CD4-positive, alpha-beta T cell treated with Interleukin-17A for 1 hour (primary cell): Measurements from ENCODE around the gene MUC15.
"Not testable (repeated sequence)": the region's sequence is repeated elsewhere in the genome, so short reads cannot be mapped to it uniquely, and the experiment has no call there.

Source experiments
- DNase-seq: peaks from one replicate; pipeline ENCODE4 v3.0.0-alpha.2; 2020

MUC15 gene, protein sequence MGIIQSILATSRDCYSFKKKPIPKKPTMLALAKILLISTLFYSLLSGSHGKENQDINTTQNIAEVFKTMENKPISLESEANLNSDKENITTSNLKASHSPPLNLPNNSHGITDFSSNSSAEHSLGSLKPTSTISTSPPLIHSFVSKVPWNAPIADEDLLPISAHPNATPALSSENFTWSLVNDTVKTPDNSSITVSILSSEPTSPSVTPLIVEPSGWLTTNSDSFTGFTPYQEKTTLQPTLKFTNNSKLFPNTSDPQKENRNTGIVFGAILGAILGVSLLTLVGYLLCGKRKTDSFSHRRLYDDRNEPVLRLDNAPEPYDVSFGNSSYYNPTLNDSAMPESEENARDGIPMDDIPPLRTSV

DNA sequence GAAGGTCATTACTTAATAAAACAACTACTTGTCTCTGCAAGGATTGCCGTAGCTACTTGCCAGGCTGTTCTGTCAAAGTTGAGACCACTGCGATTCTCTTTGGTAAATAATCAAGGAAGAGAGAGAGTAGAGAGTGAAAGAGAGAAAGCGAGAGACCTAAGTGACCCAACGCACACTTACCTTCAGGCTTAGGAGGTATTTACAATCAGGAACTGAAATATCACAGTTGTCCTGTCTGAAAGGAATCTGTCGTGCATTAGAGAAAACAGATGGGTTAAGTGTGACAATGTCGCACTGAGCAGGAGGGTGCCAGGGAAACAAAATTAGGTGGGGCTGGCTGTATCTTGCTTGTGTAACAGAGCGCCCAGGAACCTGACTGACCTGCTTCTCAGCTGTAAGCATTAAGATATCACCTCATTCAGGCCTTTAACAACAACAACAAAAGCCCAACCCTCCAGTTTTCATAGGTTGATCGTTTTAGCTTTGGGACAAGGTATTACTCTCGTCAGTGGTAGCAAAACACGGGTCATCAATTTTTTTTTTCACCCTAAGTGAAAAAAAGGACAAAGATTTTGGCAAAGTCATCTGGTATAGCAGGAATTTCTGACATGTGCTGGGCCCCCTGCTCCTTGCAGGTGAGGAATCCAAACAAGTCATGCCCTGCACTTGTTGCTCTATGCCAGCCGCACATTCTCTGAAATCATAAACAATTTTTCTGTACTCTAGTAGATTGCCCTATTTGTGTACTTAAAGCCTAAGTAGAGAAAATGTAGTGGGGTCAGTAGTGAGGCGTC lies at the start of gene MUC15:
MUC15 (minus strand) TSS at position 403 of the 794 bp plus-strand sequence. CDS start 5,169 bp downstream, outside the sequence.
- DNase-seq: no peak

DNA sequence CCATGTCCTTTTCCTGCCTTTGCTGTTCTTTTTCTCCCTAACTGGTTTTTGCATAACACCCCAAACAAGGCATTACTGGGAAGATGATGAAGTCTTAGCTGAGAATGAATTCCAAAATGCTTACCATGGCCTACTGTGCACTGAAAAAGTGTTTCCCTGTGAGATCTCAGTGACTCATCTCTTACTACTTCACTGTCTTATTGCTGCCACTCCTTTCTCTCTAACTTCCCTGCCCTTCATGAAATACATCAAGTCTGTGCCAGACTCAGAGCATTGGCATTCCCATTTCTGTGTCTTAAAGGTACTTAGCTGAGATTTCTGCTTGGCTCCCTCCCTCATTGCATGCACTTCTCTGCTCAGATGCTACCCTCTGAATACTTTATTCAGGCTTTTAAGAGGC lies 49.1 kb upstream of the MUC15 start:
- DNase-seq: no peak

DNA sequence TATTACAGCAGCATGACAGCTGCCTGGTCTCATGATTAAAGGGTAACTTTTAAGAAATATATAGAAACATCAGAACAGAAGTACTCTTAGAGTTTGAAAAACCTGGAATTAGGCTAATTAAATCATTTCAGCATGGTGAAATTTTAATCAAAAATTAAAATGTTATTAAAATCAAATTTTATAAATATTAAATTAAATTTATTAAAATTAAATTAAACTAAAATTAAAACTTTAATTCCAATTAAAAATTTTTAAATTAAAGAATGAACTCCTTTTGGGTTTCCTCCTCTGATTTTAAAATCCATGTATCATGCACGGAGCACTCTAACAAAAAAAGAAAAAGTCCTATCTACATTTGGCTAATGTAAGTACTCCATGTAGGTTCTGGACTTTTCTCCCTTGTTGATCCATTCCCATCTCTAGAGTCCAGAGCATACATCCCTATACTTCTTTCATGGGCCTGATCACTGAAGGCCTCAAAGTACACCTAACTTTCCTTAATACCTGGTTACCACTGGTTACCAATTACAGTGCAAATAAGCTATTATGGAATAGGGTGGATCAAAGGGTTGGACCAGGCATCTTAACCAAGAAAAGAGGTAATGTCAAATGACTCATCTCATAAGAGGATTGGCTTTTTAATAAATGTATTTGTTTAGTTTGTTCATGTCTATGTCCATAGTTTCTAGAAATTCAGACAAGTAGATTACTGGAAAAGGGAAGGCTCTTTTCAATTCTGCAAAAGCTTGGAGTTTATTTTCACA lies 48.4 kb upstream of the MUC15 start:
- no peak for DNase-seq

DNA sequence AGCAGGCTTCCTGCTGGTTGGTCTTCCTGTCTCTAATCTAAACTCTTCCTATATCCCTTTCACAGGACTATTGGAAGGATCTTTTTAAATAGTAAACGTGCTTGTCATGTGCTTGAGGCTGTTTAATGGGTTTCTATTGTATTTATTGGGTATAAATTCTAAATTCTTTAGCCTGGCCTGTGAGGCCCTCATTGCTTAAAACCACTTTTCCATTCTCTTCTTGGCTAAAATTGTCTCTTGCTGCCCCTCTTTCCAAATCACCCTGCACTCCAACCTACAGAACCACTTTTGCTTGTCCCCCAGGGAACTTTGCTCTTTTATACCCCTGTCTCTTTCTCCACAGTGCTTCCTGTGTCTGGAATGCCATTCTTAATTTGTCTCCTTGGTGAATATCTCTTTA lies 46.4 kb upstream of the MUC15 start:
- DNase-seq: no peak

DNA sequence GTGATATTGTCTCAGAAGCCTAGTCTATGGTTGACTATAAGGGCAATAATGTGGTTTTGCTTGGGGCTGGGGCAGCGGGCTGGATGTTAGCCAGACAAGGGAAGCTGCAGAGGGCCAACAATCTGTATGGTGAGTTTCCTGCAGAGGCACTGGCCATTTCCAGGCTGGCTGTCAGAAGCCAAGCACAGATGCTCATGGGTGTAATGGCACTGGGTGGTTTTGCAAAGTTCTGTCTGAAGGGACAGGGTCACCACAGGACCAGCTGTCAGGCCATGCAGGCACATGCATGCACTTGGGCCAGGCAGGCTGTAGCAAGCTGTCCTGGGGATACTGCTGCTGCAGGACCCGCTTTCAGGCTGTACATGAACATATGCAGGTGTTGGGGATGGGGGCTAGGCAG lies 41.7 kb upstream of the MUC15 start:
- DNase-seq: no peak

DNA sequence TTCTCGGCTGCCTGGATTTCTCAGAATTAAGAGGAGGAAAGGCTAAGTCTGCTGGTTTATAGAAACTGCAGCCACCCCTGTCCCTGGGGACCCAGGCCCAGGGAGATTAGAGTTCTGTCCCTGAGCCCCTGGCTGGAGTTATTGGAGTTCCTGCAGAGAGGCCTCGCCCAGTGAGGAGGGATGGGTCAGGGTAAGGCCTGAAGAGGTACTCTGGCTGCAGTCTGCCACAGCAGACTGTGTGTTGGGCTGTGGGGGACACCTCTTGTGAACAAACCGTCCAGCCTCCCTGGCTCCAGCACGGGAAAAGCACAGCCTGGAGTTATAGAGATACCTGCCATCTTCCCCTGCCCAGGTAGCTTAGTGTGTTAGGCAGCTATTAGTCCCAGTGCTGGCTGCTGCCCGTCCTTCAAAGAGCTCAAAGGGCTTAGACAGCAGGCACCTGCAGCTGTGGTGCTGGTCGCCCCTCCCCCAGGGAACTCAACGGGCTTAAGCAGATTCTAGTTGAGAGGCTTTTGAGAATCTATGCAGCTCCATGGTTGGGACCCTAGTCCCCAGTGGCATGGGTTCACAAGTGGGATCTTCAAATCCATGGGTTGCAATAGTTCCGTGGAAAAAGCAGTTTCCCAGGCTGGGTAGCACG lies 36.6 kb upstream of the MUC15 start:
- DNase-seq: no peak

DNA sequence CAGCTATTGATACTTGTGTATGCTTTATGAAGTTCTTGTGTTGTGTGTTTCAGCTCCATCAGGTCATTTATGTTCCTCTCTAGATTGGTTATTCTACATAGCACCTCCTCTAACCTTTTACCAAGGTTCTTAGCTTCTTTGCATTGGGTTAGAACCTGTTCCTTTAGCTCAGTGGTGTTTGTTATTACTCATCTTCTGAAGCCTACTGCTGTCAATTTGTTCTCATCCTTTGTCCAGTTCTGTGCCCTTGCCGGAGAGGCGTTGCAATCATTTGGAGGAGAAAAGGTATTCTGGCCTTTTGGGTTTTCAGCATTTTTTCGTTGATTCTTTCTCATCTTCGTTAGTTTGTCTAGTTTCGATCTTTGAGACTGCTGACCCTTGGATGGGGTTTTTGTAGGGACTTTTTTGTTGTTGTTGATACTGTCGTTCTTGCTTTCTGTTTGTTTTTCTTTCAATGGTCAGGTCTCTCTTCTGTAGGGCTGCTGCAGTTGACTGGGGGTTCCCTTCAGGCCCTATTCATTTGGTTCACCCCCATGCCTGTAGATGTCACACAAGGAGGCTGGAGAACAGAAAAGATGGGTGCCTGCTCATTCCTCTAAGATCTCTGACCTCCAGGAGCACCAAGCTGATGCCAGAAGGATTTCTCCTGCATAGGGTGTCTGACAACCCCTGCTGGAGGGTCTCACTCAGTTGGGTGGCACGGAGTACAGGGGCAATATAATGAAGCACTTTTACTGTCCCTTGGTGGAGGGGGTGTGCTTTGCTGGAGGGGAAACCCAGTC lies 35.9 kb upstream of the MUC15 start:
- DNase-seq: no peak

DNA sequence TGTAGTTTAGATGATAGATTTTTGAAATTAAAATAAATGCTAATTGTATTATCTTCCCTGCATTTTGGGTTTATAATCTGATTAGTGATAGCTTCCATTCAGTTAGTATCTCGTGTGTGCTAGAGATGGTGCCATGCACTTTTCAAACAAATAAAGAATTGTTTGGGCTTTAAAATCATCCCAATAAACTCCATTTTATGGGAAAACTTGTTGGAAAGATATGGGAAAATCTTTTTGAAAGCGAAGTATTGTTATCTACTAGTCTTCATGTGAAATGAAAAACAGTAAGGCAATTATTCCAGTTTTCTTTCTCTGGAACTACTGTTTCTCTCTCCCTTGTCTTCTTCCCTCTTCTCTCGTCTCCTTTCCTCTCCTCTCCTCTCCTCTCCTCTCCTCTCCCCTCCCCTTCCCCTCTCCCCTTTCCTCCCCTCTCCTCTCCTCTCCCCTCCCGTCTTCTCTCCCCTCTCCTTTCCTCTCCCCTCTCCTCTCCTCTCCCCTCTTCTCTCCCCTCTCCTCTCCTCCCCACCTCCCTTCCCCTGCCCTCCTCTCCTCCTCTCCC lies 27.9 kb upstream of the MUC15 start:
- DNase-seq: no peak

DNA sequence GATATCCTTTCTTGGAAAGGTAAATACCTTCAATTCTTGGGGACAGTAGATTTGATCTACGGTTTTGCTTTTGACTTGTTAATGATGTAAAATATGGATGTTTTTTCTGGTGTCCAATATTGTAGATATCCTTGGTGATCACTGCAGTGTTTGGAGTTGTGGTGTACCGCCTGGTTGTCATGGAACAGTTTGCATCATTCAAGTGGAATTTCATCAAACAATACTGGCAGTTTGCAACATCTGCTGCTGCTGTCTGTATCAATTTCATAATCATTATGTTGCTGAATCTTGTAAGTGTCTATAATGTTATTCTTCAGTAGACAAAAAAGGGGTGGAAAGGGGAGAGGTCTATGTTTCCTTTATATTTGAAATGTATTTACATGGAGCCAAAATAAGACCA lies 27.4 kb upstream of the MUC15 start:
- no peak for DNase-seq

DNA sequence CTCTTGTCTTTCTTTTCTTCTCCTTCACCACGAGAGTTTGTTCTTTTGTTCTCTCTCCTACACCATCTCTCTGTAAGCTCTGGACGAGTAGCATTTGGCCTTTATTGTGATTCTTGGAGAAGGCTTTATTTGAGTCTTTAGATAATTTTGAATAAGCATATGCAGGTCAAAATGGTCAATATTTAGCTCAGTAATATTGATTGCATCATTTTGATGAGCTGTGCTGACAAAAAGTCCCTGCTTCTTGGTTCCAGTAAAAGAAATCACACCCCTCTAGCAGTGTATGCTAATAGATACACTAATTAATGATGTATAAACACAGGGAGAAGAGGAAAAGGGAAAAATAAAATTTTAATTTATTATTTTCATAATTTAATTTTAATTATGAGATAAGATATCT lies 25.8 kb upstream of the MUC15 start:
- DNase-seq: no peak

DNA sequence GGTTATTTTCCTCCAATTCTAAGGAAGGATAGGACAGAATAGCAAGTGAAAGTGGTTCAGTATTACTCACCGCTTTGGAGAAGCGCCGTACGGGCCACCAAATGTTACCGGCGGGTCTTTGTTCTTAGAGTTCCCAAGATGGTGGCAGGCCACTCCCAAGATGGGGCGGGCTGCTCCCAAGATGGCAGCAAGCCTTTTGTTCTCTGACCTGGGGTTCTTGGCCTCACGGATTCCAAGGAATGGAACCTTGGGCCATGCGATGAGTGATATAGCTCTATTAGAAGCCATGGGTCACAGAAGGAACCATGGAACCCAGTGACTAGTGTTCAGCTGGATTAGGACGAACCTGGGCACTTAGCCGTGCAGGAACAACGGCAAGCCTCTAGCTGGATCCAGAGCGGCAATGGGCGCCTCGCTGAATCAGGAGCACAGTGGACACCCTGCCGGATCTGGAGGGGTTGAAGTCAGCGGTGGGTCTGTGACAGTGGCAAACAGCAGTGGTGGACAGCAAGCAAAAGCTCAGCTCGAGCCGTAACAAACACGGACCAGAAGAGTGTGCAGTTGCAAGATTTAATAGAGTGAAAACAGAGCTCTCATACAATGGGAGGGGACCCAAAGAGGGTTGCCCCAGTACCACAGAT lies 25.1 kb upstream of the MUC15 start:
- DNase-seq: not testable (repeated sequence)

DNA sequence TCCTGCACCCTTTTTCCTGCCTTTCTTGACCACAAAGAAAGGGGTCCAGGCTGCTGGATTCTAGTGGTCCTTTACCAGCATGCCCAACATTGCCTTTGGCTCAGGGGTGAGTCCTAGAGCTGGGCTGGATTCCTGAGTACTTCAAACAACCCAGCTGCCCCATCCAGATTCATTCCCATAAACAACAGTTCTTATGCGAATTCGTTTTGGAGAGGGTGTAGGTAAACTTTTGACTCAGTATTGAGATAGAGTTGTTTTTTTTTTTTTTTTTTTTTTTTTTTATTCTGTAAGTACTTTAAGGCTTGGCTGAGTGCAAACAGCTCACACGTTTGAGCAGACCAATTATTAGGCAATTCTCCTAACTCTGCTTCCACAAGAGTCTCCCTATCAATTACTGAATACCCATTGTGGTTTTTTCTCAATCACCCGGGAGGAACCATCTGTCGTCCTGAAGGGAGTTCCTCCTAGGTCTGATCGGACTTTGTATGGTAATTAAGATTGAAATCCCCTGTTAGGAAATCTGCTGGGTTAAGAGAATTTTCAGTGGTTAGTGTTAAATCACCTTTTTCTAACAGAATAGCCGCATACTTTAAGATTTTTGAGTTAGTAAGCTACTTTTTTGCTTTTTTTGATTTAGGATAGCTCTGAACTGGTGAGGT lies 23.3 kb upstream of the MUC15 start:
- DNase-seq: not testable (repeated sequence)

DNA sequence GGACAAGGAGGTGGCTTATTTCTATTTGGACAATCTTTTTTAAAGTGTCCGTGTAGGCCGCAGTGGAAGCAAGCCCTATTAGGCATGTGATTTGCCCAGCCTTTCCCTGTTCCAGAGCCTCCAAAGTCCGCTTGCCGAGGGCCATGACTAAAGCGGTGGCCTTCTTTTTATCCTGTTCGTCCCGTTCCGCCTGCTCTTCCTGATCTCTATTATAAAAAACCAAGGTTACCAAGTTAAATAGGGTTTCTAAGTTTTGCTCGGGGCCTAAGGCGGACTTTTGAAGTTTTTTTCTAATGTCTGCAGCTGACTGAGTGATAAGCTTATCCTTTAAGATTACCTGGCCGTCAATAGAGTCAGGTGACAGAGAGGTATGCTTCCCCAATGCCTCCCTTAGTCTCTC lies 21.6 kb upstream of the MUC15 start:
- DNase-seq: no peak

DNA sequence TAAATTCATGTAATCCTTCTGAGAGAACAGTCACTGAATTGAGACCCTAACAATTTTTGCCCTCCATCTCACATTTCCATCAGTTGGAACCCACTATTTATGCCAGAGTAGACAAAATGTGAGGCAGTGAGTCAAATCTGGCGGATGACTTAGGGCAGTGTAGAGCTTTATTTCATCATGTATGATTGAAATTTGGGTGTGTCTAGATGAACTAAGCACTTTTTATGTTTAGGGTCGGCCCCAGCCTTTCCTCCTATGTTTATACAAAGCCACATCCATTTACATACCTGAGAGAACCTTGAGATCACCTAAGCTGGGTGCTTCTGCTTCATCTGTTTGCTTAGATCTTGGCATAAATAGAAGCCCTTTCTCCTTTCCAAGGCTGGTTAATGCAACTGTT lies 15.0 kb upstream of the MUC15 start:
- no peak for DNase-seq

DNA sequence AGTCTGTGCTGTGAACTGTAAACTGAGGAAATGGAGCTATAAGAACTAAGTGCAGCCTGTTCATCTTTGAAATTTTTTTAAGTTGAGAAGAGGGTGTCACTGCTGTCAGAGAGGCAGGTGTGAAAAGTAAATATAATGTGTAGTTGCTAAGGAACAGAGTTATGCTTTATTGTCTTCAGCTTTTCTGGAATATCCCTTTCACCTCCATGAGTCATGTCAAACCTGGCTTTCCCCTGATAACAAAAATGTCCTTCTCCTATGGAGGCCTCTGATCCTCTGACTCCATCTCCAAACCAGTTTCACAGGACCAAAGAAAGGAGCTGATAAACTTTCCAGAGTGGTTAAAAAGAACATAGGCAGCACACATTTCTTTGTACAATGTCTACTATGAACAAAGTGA lies 12.8 kb upstream of the MUC15 start:
- DNase-seq: no peak

DNA sequence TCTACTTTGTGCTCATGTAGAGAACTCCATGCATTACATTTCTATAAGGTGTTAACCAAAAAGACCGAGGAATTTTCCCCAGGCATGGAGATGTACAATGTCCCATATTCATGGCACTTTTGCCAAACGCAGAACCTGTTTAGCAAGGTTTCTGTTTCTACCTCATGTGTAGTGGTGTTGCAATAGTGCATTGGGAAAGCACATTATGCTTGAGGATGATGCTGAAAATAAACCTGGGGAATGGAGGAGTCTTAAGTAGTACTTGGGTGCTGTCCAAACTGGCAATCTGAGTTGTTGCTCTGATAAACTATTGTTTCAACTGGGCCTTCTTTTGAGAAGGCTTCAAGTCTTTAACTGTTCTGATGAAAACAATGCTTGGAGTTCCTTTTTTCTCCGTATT lies 11.5 kb upstream of the MUC15 start:
- DNase-seq: no peak

DNA sequence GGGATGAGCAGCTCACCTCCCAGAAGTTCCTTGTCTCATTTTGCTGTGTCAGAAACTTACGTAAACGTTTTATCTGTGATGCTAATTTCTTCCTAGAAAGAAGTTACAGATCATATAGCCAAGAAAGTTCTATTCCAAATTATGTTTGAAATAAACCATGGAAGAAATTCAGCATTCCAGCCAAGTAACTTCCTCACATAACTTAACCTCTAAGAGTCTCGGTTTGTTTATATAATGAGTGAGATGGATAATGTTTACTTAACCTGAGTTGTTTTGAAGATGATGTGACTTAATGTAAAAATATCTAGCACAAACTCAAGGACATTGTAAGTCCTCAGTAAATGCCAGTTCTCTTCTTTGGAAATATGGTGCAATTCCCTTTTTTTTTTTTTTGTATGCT lies 8.9 kb upstream of the MUC15 start:
- DNase-seq: no peak

DNA sequence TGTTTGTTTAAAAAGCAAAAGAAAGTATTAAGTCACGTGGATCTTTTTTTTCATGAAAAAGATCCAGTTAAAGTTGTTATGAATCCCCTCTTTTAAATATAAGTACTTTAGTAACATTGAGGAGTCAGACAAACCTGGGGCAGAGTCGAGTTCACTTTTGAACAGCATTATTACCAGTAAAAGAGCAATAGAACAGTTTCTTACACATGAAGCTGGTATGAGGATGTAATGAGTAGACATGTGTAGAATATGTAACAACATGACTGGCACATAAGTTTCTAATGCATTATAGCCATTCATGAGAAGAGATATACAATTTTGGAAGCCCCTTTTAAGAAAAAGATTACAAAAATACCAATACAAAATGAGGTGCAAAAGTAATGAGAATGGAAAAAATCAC lies 7.6 kb upstream of the MUC15 start:
- DNase-seq: no peak

DNA sequence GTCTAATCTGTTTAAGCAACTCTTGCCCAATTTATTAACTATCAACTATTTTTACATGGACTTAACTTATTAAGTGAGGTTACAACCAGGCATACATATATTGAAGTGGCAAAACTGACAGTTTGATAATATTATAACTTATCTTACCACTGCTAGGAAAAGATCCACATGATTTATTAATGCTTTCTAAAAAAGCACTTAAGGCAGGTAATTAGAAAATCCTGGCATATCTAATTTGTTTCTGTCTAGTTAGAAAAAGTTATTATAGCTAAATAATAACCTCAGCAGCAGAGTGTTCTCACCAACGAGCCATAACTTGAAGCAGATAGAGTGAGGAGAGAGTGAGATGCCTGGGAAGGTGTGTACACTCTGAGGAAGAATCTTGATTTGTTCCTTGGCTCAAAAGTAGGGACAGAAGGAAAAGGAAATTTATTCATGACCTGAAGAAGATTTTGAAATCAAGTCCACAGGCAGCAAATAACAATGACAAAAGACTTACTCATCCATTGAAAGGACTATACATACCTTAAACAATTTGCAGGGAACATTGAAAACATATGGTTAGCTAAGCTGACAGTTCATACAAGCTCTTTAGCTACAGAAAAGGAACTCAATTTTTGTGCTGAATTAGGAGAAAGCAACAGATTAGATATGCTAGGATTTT lies 7.1 kb upstream of the MUC15 start:
- no peak for DNase-seq

DNA sequence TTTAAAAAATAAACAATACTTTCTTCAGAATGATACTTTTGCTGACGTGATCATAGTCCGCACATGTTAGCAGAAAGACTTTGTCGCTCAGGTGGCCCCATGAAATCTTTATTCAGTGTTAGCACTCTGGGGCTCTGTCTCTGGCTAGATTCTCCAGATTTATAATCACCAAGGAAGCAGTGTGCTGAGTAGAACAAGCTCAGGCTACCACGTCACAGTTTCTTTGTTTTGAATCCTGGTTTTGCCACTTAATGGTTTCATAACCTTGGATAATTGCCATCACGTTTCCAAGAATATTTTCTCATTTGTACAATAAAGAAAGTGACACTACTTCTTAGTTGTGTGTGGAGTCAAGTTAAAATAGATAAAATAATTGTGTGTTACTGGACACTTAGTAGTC lies 3.9 kb upstream of the MUC15 start:
- no peak for DNase-seq
